UCSD-AML1 (cell line): Measurements from ENCODE around the gene IRX2.

Source experiments
- DNase-seq: peaks from one replicate; lab custom pipeline; 2025; ENCODE audit not compliant: unreplicated experiment; lab: John Stamatoyannopoulos, UW

Gene IRX2

DNA sequence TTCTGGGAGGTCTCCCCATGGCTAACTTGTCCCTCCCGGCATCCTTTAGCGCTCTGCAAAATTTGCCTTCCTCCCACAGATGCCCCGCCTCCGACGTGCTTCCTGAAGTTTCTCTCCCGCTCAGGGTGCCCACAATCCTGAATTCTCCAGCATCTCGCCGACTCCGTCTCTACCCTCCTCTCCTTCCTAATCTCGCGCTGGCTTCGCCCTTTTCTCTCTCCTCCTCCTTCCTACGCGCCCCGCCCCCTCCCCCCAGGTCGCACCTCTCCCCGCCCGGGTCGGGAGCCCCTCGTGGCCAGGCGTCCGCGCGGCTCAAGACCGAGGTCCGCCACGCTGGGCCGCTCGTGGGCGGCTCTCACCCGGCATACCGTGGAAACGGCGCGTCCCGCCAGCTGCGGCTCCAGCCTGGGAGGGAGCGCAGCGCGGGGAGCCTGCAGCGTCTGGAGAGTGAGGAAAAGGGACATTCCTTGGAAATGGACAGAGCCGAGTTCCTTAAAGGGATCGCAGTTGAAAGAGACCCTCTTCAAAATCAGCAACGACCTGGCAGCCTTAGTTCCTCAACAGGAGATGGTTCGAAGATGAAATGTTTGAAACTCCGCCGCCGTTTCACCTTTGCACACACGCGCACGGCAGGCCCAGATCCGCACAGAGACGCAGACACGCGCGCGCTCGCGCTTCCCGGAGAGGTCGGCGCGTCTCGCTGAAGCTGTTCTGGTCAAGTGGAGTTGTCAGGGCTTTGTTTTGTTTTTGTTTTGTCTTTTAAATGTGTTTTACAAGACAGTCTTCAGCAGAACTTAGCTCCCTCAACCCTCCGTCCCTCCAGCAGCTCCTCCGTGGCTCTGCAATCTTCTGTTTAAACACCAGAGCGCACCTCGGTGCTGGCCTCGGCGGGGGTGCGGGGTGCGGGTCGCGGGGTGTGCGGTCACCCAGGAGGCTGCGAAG lies 5.0 kb upstream of the IRX2 start:
- no peak for DNase-seq

DNA sequence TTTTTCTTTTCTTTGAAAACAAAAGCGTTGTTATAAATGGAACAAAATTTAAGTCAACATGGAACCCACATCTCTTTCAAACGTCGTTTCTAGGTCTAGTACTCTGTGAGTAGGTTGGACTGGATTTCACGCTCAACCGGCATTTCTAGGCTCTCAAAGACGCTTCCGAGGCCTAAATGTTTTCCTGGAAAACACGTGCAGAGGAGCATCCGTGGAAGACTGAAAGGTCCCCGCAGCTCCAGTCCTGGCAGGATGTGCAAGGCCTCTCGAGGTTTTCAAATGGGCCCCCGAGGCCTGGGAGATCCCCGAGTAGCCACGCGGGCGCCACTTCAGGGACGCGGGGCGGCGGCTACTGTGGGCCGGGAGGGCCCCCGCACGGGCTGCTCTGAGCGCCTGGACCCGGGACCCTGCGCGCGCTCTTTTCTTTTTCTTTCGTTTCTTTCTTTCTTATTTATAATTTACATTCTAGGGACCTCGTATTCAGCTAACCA lies 4.2 kb upstream of the IRX2 start:
- DNase-seq: no peak

DNA sequence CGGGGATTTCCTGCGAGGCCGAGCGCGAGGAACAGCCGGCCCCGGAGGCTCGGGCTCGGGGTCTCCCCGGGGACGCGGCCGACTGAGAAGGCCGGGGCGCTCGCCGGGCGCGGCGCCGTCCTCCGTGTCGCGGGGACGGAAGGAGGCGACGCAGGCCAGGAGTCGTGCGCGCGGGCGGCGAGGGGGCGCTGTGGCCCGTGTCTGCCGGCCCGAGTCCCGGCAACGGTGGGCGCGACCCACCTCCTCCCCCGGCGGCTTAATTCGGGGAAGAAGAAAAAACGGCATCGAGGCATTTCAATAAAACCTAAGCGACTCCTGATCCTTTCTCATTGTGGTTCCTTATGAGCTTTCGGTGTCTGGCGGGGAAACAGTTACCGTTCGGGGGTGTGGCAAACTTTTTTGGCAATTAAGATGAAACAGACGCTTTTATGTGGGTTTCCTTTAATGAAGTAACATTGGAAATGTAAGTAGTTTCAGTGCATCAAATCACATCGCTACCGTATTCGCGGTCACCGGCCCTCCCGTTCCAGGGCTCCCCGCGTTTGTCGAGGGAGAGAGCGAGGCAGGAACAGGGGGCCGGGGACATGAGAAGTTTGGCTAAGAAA lies 3.7 kb upstream of the IRX2 start:
- no peak for DNase-seq

DNA sequence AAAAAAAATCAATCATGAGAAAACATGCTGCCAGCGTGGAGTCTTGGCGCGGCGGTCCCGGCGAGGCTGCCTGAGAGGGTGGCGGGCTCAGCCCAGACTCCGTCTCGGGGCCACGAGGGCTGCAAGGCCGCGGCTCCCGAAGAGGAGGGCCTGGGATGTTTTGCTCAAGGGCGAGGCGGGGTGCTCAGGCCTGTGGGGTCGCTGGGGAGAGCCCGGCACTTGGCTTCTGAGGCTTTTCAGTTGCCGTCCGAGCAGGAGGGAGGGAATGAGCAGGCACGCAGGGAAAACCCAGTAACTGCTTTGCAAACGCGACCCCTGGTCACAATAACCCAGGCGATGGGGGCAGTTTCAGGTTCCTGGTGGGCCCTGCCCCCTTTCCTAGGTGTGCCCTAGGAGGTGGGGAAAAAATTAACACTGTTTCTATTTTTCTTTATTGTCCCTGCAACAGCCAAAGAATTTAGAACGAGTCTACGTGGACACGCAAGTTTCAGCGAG lies 3.2 kb upstream of the IRX2 start:
- no peak for DNase-seq

DNA sequence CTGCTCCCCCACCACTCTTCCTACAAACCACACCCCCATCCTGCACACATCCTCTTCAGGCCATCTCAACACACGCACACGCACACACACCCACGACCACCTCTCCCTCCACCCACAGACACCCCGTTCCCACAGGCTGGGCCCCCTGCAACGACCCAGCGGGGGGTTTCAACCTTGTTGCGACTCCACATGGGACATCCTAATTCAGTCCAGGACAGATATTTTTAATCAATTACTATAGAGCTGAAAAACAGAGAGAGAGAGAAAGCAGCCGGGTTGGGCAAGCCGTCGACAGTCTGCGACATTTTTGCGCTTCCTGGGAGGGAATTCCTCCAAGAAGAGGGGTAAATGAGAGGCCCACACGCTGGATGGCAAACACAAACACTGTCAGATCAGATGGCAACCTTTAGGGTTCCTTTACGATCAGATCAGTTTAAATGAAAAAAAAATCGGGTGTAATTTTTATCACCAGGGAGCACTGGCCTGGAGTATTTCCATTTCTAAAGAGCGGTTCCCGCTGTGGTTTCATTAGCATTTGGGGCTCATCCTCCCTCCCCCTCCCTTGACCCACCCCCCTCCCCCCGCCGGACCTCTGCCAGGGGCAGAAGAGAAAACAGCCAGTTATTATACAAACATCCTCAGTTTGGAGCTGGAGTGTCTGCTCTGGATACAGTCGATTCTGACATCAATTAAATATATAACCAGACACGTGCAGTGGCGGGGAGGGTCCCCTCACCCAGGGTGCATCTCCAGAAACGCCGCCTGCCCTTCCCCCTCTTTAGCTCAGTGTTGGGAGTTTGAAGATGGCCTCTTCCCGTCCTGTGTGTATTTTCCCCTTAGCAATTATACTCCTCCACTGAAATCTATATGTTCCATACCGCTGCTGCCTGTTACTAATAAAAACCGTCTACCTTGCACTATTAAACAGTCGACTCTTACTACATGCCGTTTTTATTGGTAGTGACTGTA lies 2.3 kb upstream of the IRX2 start:
- DNase-seq: no peak

DNA sequence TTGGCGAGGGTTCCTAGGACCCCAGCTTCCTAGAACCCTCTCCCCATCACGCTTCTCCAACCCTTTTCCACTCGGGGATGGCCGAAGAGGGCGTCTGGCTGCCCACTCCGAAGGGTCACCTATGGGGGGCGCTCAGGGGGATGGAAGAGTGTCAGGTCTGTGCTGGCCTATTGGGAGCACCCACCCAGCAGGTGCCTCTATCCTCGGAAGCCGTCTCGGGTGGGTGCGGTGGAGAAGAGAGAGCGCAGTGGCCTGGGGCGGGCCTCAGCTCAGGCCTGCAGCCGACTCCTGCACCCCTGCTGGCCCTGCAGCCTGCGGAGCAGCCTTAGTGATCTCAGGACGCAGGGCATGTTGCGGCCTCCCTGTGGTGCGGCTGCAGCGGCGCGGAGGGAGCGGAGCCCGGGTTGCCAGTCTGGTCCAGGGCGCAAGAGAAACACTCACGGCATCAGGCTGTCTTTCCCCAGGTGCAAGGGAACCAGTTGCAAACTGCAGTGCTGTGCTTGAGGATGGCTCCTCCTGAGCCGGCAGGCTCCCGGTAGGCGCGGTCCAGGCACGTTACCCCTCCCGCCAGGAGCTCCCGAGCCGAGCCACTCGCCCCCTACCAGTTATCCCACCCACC lies 1.5 kb upstream of the IRX2 start:
- no peak for DNase-seq

DNA sequence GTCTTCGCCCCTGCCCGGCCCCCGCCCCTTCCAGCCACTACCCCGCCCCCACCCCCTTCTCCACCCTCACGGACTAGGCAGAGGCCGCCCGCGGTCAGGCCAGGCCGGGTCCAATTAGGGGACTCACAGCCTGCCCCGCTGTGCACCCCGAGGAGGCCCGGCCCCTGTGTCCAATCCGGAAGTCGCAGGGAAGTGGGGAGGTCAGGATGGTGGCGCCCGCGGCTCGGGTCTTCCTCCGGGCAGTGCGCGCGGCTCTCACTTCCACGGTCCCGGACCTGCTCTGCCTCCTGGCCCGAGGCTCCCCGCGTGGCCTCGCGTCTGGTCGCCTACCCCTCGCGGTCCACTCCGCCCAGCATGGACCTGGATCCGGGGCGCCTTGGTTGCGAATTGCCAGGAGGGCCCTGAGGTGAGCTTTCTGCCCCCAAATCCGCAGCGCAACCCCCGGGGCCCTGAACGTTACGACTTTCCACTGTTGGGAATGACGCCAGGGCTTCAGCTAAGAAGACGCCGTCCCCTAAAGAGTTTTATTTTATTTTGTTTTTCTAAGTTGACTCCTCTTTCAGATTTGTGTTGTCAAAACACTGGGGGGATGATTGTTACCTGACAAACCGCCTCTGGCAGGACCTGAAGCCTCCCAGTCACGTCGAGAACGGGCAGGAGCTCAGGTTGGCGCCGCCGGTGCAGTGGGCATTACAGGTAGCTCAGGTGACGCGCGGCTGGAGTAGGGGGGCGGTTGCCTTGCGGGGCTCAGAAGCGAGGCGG lies 763 bp upstream of the IRX2 start:
- DNase-seq: no peak

DNA sequence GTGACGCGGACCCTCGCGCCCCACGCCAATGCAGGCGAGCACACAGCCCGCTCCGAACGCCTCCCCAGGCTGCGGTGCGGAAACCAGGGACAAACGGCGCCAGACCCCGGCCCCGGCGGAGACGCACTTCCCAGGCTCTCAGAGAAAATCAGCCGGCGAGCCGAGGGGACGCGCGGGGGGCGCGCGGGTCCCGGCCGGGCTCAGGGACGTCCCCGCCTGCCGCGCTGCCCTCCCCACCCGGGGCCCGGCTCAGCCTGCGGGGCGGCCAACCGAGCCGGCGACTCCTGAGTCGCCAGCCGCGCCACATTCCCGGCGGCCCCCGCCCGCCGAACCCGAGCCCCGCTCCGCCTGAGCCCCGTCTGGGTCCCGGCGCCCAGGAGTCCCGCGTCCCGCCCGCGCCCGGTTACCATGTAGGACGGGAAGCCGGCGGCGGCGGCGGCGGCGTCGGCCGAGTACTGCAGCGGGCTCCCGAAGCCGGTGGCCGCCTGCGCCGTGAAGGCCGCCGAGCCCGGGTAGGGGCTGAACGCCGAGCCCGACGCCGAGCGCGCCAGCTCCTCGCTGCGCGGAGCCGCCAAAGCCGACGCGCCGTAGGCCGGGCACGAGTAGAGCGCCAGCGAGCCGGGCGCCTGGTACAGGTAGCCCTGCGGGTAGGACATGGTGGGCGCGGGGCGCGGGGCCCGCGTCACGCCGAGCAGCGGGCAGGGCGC lies 566 bp downstream of the IRX2 start:
- no peak for DNase-seq

DNA sequence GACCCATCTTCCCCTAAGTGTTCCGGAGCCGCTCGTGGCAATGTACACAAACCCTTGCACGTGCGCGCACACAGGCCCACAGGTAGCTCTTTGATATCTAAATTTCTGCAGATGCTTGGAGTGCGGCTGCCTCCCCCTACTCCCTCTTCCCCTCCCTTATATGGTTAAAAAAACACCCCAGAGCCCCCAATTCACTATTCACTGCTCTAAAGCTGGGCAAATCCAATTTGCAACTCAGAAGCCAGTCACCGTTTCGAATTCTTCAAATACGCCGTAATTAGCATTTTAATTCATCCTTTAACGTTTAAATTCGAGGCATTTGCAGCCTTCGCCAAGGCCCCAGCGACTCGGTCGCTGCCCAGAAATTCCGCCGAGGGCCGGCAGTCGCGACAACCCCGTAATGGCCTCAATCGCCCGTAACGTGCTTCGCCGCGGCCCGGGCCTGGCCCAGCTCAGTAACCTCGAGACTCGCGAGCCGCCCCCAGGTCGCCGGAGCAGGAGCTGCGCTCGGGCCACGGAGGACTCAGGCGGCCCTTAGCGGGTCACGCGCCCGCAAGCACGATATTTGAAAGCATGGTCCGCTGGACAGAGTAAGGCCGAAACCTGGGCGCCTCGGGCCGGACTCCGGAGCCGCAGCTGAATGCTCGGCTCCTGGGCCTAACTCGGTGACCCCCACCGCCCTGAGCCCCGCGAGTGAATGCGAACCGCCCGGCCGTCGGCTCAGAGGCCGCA lies 1.3 kb downstream of the IRX2 start:
- no peak for DNase-seq

DNA sequence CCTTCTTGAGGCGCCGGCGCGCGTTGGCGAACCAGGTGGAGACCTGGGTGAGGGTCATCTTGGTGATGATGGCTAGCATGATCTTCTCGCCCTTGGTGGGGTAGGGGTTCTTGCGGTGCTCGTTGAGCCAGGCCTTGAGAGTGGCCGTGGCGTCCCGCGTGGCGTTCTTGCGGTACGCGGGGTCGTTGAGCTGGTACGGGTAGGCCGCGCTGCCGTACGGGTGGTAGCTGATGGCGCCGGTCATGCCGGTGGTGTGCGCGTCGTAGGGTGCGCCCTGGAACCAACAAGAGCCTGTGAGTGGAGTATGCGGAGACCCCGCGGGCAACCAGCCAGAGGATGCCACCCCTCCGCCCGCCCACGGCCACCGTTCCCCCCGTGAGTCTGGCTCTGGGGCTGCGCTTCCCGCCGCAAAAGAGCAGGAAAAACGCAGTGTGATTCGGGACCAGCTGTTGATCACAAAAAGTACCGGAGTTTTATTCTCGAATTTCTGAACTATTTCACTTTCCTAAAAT lies 1.9 kb downstream of the IRX2 start:
- DNase-seq: no peak

DNA sequence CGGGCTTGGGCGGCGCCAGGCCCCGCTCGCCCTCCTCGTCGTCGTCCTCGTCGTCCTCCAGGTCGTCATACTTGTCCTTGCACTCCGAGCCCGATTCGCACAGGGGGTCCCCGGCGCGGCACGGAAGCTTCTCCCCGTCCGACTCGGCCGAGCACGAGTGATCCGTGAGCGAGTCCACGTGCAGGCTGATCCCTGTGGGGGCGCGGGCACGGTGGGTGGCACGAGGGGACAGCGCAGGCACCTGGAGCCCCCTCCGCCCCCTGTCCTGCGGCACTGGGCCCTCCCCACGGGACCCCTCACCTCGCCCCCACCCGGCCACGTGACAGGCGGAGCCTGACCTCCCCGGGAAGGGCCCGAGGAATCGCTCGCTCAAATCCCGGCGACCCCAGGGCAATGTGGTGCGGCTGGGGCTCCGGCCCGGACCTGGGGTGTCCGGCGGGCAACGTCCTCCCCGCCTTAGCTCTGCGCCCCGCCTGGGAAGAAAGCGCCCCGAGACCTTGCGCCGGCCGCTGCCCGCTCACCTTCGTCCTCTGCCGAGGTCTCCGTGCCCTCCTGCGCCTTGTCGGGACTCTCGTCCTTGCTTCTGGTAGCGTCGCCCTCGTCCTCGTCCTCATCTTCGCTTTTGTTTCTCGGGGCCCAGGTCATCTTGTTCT lies 2.5 kb downstream of the IRX2 start:
- no peak for DNase-seq

DNA sequence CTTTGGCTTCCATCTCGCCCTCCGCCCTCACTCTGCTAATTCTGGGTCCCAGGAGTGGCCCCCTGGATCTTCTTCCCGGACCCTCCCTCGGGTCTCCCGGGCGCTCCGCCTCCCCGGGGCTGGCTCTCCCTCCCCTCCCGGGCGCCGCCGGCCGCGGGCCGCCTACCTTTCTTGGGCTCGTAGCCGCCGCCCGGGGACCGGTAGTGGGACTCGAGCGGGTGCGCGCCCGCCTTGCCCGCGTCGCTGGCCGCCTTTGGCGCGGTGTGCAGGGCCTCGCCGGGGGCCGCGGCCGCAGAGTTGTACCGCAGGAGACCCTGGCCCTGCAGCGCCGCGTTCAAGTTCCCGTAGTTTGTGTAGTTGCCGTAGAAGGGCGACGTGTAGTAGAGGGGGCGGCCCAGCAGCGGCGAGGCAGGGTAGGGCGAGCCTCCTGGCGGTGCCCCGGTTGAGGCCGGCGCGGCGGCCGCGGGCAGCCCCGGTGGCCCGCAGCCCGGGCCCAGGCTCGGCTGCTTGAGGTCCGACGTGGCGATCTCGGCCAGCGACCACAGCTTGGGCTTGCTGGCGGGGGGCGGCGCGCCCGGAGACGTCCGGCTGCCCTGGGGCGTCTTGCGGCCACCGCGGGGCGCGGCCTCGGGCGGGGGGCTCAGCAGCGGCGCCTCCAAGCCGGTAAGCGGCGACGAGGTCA lies 3.2 kb downstream of the IRX2 start:
- no peak for DNase-seq

DNA sequence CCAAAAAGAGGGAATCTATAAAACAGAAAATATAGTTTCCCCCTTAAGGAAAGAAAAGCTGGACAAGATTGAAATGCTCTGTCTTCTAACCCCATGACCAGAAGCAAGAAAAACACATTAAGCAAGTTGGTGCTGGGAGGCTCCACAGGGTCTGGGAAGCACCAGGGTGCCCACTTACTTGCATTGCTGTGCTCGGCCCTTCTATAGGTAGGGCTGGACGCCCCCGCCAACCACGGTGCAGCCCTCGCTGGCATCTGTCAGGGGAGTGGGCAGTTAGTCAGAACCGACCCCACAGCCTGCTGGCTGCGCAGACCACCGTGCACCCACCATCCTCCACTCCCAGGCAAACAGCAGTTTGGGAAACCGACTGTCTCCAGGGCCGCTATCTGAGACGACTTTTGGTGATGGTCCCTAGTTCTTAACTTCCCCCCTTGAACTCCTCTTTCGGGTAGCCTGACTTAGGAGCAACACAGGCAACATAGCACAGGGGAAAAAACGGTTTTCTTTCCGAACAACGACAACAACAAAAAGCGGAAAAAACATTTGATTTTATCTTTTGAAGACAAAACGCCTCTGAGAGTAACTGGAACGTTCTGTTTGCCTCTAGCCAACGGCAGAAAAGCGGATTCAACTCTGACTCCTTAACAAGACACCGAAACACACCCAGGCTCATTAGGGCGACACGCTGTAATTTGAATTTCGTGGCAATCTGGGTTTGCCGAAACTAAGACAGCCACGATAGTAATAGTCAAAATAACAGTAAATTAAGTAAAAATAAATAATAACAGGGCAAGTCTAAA lies 3.9 kb downstream of the IRX2 start:
- no peak for DNase-seq

DNA sequence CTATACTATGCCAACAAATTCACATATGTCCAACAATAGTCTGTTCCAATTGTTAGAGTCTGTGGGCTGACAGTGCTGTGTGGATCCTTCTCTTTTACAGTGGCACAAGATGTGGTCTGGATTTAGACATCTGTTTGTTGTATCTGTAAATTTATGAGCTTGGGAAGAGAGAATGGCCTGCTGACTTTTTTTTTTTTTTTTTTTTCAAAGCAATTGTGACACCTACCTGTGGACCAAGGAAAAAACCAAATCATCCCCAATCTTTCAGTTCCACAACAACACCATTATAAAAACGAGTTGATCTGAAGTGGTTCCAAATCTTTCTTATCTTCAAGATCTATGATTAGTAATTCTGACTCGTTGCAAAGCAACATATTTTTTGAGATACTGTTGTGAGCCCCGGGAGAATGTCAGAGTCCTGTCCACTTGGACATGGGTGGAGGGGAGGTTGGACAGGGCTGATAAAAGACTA lies 4.9 kb downstream of the IRX2 start:
- no peak for DNase-seq

DNA sequence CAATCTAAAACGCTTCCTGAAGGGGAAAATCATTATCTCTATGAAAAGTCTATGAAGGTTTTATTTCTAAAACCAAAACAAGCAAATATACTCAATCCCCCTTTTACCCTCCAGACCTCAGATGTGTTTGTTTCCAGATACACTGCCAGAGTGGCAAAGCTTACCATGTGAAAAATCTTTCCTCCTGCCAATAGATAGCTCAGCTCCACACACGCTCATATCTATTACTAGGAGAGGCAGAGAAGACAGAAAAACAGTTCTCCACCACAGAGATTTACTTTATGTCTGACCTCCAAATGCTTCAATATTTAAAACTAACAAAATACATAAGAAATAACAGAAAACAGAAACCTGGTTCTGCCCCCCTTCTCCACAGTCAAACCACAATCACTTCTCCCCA lies 7.0 kb downstream of the IRX2 start:
- DNase-seq: no peak

DNA sequence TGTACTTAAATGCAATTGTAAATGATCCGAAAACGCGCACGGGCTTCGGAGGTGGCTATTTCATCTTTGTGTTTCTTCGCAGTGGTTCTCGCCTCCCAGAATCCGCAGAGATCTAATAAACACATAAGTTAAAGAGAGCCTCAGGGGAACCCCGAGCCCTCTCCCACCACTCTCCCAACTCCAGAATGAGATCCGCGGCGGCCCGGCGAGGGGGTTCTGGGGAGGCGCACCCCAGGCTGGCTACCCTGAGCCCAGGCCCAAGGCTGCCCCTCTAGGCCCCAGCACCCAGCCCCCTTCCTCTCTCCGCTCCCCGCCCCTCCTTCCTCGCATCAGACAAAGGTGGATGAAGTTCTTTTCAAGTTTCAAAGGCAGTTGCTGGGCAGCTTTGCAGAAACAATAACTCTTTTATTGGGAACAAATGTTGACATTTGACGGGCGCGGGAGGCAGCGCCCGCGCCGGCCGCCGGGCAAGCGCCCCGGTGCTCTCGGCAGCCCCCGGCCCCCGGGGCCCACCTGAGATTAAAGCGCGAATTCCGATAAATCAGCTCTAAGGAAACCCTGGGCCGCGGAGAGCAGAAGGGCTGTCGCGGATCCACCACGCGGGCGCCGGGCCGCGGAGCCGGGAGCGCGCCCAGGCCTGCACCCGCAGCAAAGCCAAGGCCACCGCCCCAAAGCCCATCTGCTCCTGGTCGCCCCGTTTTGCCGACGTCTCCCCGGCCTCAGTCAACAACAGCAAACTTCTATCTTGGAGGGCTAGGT lies 8.4 kb downstream of the IRX2 start:
- no peak for DNase-seq
